Measurements from ENCODE around the gene ZBTB2.

GRCh38 chr6:151379933-151380847, 11.2 kb downstream of the ZBTB2 start:
- TF ChIP-seq, protein P1, sequence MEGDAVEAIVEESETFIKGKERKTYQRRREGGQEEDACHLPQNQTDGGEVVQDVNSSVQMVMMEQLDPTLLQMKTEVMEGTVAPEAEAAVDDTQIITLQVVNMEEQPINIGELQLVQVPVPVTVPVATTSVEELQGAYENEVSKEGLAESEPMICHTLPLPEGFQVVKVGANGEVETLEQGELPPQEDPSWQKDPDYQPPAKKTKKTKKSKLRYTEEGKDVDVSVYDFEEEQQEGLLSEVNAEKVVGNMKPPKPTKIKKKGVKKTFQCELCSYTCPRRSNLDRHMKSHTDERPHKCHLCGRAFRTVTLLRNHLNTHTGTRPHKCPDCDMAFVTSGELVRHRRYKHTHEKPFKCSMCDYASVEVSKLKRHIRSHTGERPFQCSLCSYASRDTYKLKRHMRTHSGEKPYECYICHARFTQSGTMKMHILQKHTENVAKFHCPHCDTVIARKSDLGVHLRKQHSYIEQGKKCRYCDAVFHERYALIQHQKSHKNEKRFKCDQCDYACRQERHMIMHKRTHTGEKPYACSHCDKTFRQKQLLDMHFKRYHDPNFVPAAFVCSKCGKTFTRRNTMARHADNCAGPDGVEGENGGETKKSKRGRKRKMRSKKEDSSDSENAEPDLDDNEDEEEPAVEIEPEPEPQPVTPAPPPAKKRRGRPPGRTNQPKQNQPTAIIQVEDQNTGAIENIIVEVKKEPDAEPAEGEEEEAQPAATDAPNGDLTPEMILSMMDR (IDR thresholded peaks at IDR 0.05) = no peak
- TF ChIP-seq POLR2A (IDR thresholded peaks at IDR 0.05) = no peak
- TF ChIP-seq POLR2AphosphoS5 (IDR thresholded peaks at IDR 0.05) = no peak
